ENCODE data around the gene SPSB3.
A peak's percentile ranks its signal among the peaks of the same experiment; 100 is the strongest.

The SPSB3 gene

GRCh38 chr16:1752853-1753252 is 29.5 kb downstream of the SPSB3 start:
- H3K27ac ChIP-seq (ENCODE audit: poor library complexity, severe bottlenecking) = no peak overlapping the region
- peaks cover 41% of the 10 kb centered on the region for H3K36me3 ChIP-seq (ENCODE audit: low read depth)
- H3K9me3 ChIP-seq (ENCODE audit: severe bottlenecking) = no peaks in the 10 kb centered on the region
- H3K27me3 ChIP-seq (ENCODE audit: insufficient read depth, poor library complexity, severe bottlenecking) = no peaks in the 10 kb centered on the region
- peaks cover 10% of the 10 kb centered on the region for H3K4me1 ChIP-seq (ENCODE audit: insufficient read depth, poor library complexity, severe bottlenecking)
- ATAC-seq (ENCODE audit: low read depth) (no peak), DNase-seq (ENCODE audit: low spot score) (no peak)
- no peak overlapping the region for H3K4me3 ChIP-seq (ENCODE audit: severe bottlenecking)
- TF ChIP-seq CTCF (IDR thresholded peaks at IDR 0.05; ENCODE audit: poor library complexity, severe bottlenecking) = no peak

GRCh38 chr16:1751946-1752345 is 30.4 kb downstream of the SPSB3 start:
- H3K27me3 ChIP-seq (ENCODE audit: insufficient read depth, poor library complexity, severe bottlenecking) = no peaks in the 10 kb centered on the region
- H3K4me3 ChIP-seq (ENCODE audit: severe bottlenecking) = no peak overlapping the region
- no peak overlapping the region for H3K27ac ChIP-seq (ENCODE audit: poor library complexity, severe bottlenecking)
- peaks cover 12% of the 10 kb centered on the region for H3K4me1 ChIP-seq (ENCODE audit: insufficient read depth, poor library complexity, severe bottlenecking)
- peaks cover 46% of the 10 kb centered on the region for H3K36me3 ChIP-seq (ENCODE audit: low read depth)
- H3K9me3 ChIP-seq (ENCODE audit: severe bottlenecking) = no peaks in the 10 kb centered on the region
- DNase-seq (ENCODE audit: low spot score) = no peak
- ATAC-seq (ENCODE audit: low read depth) = no peak
- no peak for TF ChIP-seq CTCF (IDR thresholded peaks at IDR 0.05; ENCODE audit: poor library complexity, severe bottlenecking)

GRCh38 chr16:1749152-1750117 is 32.9 kb downstream of the SPSB3 start:
- H3K27me3 ChIP-seq (ENCODE audit: insufficient read depth, poor library complexity, severe bottlenecking) = no peaks in the 10 kb centered on the region
- TF ChIP-seq CTCF (IDR thresholded peaks at IDR 0.05; ENCODE audit: poor library complexity, severe bottlenecking) = no peak
- H3K27ac ChIP-seq (ENCODE audit: poor library complexity, severe bottlenecking) = no peak overlapping the region
- peaks cover 45% of the 10 kb centered on the region for H3K36me3 ChIP-seq (ENCODE audit: low read depth)
- ATAC-seq (ENCODE audit: low read depth) (no peak), DNase-seq (ENCODE audit: low spot score) (no peak)
- H3K4me3 ChIP-seq (ENCODE audit: severe bottlenecking) = no peak overlapping the region
- H3K9me3 ChIP-seq (ENCODE audit: severe bottlenecking) = no peaks in the 10 kb centered on the region
- H3K4me1 ChIP-seq (ENCODE audit: insufficient read depth, poor library complexity, severe bottlenecking) = peaks cover 23% of the 10 kb centered on the region

- ATAC-seq (ENCODE audit: low read depth) (no peak), DNase-seq (ENCODE audit: low spot score) (no peak)
- peaks cover 32% of the 10 kb centered on the region for H3K36me3 ChIP-seq (ENCODE audit: low read depth)
- no peaks in the 10 kb centered on the region for H3K9me3 ChIP-seq (ENCODE audit: severe bottlenecking)
- peaks cover 20% of the 10 kb centered on the region for H3K4me1 ChIP-seq (ENCODE audit: insufficient read depth, poor library complexity, severe bottlenecking)
- no peak overlapping the region for H3K4me3 ChIP-seq (ENCODE audit: severe bottlenecking)
- no peak overlapping the region for H3K27ac ChIP-seq (ENCODE audit: poor library complexity, severe bottlenecking)
- TF ChIP-seq CTCF (IDR thresholded peaks at IDR 0.05; ENCODE audit: poor library complexity, severe bottlenecking) = no peak
- no peaks in the 10 kb centered on the region for H3K27me3 ChIP-seq (ENCODE audit: insufficient read depth, poor library complexity, severe bottlenecking)
Measured at GRCh38 chr16:1747934-1748333, 34.4 kb downstream of the SPSB3 start.

GRCh38 chr16:1746693-1747195 is 35.6 kb downstream of the SPSB3 start:
- Histone ChIP-seq H3K4me3 (ENCODE audit: severe bottlenecking) (no peak overlapping the region), H3K4me1 (ENCODE audit: insufficient read depth, poor library complexity, severe bottlenecking) (peaks cover 20% of the 10 kb centered on the region), H3K27ac (ENCODE audit: poor library complexity, severe bottlenecking) (peak overlapping the region; percentile 80), H3K27me3 (ENCODE audit: insufficient read depth, poor library complexity, severe bottlenecking) (no peaks in the 10 kb centered on the region), H3K36me3 (ENCODE audit: low read depth) (peaks cover 26% of the 10 kb centered on the region), H3K9me3 (ENCODE audit: severe bottlenecking) (no peaks in the 10 kb centered on the region)
- no peak for ATAC-seq (ENCODE audit: low read depth)
- no peak for DNase-seq (ENCODE audit: low spot score)
- no peak for TF ChIP-seq CTCF (IDR thresholded peaks at IDR 0.05; ENCODE audit: poor library complexity, severe bottlenecking)

Measured in RWPE2 (cell line).